ENCODE measurements around the gene PTPRD.
A peak's percentile ranks its signal among the peaks of the same experiment; 100 is the strongest.

The PTPRD gene

DNA sequence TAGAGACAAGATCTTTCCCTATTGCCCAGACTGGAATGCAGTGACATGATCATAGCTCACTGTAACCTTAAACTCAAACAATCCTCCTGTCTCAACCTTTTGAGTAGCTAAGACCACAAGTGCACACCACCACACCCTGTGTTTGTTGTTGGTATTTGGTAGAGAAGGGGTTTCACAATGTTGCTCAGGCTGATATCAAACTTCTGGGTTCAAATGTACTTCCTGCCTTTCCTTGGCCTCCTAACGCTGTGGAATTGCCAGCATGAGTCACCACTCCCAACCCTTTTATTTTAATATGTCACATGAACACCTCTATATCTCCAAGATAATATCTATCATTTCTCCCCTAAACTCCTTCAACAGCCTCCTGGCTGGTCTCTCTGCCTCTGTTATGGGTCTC is 719.0 kb downstream of the PTPRD start:
- no peak for DNase-seq

DNA sequence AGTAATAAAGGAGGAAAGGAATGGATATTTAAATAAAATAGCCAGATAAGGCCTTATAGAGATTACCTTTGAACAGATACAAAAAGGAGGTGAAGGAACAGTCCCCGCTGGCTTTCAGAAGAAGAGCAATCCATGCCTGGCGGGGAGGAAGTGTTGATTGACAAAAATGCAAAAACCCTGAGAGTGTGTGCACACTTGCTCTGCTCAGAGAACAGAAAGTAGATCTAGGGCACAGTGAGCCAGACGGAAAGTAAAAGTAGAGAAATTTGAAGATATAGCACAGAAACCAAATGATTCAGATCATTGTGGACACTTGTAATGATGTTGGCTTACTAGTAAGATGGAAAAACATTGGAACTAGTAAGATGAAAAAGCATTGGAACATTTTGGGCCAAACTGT is 720.6 kb downstream of the PTPRD start:
- no peak for DNase-seq

DNA sequence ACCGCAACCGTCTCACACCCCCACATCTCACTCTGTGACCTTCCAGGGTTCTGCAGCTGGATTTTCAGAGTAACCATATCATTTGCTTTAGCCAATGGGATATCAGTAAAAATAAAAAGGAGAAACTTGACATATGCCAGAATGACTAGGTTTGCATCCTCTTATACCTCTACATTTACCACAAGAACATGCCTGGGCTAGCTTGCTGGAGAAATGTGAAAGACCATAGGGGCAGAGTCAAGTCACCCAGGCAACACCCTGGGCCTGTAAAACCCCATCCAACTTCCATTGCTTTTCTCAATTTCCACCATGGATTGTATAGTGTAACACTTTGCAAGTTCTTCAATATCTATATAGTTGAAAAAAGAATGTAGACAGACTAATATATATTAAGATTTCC is 731.1 kb downstream of the PTPRD start:
- DNase-seq = no peak

DNA sequence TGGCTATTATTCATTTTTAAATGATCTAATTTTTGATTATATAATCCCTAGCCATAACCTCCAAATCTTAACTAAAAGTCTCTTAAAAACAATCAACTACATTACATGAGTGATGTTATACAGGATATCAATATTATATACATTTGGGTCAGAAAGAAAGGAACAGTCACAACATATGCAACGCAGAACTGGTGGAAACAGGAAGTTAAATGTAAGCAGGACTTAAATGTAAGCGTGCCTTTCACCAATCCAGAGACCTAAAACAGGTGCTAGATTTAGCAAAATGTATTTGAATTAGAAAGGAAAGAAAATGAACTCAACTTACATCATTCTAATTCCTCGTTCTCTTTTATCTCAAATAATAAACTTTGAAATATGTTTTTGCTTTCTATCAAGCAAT is 738.5 kb downstream of the PTPRD start:
- DNase-seq = no peak

DNA sequence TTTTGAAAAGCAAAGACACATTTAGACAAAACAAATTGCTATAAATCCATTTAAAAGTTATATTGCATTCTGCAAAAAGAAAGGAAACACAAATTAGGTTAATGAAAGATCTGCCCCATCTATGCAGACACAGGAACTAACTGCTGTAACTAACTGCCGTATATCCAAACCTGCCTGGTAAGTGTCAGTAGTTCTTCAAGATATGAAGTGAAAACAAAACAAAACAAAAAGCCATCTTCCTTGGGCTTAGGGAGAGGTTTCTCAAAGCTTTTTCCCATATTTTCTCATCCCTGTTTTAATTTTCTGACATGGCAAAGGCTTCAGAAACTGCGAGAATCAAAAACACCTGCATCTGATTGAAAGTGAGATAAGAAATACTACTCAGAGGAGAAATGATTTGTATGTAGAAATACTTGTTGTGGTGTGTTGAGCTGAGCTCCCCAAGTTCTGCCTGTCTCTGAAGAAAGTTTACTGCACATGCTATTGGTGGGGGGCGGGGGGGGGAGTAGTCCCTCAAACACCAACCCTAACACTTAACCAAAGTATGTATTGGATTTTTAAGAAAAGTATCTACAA is 750.5 kb downstream of the PTPRD start:
- no peak for DNase-seq

DNA sequence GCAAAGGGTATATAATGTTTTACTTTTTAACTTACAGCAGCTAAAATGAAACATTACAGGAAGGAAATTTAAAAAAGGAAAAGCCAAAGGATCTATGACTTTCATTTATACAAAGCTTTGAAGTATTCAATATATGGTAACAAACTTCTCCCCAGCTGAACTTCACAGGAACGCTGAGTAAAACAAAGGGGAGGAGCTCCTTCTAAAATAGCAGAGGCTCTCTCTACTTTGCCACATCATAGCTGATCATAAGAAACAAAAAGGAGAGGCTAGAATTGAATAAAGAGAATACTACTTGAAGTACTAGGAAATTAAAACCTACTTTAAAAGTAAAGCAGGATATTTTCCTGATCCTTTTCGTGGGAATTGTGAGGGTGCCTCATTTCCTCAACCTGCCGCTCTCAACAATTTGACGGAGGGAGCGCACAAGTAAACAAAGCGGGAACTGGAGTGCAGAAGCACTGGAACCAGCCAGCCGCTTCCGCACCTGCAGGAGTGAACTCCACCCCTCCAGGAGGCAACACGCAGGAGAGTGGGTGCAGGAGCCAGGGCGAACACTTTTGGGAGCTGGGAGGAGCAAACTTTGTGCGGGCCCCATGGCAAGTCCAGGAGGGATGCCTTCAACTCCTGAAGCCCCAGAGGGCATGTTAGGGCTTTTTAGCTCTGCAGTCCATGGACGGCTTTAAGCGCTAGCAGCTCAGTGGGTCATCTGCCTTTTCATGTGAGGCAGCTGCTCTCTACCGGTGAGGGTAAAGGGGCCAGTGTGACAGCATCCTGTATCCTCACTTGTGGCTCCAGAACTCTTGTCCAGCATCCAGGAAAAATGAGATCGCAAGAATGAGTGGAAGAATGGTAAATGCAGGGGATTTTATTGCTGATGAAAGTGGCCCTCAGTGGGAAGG is 757.4 kb downstream of the PTPRD start:
- DNase-seq = no peak

DNA sequence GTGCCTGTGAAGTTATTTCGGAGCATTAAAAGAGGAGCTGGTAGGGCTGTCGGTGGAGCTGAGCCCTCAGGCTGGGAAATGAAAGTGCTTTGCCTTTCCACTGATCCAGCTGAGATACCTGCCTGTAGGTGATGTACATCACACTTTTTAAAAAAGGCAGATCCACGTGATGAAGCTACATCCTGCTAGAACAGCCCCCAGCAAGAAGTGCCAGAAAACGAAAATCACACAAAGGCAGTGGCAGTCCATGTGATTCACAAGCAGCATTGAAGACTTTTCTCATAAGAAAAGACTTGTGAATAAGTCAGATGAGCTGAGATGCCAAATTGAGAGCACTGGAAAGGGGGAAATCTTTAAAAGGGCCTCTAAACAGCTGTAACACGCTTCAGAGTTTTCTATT is 765.1 kb downstream of the PTPRD start:
- no peak for DNase-seq

DNA sequence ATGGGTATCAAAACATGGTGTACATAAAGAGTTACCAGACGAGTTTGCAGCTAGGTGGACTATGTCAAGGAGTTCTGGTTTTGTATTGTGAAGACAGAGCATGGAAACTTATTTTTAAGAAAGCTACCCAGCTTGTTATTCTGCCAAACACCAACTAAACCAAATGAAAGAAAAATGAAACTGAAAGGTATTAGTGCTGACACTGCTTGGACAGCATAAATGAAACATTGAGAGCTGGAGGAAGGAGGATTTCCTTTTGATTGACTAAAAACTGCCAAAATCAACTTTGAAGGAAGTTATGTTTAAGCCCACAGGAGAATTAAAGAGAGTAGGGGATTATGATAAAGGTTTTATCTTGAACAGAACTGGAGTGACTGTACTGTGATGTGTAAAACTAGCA is 766.2 kb downstream of the PTPRD start:
- no peak for DNase-seq

DNA sequence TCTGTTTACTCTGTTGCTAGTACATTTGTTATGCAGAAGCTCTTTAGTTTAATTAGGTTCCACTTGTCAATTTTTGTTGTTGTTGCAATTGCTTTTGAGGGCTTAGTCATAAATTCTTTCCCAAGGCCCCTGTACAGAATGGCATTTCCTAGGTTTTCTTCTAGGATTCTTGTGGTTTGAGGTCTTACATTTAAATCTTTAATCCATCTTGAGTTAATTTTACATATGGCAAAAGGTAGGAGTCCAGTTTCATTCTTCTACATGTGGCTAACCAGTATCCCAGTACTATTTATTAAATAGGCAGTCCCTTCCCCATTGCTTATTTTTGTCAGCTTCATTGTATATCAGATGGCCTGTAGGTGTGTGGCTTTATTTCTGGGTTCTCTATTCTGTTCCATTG is 792.4 kb downstream of the PTPRD start:
- DNase-seq = no peak

DNA sequence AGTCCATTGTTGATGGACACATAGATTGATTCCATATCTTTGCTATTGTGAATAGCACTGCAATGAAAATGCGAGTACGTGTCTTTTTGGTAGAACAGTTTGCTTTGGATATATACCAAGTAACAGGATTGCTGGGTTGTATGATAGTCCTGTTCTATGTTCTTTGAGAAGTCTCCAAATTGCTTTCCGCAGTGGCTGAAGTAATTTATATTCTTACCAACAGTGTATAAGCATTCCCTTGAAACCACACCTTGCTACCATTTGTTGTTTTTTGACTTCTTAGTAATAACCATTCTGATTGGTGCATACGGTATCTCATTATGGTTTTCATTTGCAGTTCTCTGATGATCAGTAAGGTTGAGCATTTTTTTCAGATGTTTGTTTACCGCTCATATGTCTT is 792.9 kb downstream of the PTPRD start:
- DNase-seq = no peak

DNA sequence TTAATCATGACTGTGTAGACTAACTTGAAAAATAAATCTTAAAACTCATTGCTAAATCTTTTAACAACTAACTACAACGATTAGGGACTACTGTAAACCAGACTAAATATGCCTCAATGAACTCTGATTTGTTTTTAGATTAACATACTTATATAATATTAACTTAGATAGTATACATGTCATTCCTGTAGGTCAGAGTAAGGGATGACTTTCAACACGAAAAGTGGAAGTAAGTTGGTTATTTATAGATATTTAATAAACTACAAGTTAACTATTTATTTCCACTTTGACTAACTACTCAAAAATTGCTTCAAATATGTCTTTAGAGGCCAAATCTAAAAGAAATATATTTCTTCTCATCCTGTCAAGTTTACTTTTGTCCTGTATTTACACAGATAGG is 795.6 kb downstream of the PTPRD start:
- no peak for DNase-seq

DNA sequence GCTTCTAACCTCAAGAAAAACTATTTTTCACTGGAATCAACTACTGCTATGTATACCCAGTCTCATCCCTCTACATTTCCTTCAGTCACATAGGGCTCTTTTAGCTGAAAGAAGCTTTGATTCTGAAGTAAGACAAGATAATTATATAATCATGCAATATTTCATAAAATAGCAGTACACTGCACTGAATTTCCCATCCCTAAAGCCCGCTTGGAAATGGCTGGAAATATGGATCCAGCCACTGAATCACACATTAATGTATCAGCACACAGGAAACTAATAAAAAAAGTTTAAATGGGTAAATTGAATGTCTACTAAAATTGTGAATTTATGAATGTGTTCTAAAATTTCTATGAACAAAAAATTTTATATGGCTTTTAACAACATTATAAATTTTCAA is 808.7 kb downstream of the PTPRD start:
- DNase-seq = no peak

DNA sequence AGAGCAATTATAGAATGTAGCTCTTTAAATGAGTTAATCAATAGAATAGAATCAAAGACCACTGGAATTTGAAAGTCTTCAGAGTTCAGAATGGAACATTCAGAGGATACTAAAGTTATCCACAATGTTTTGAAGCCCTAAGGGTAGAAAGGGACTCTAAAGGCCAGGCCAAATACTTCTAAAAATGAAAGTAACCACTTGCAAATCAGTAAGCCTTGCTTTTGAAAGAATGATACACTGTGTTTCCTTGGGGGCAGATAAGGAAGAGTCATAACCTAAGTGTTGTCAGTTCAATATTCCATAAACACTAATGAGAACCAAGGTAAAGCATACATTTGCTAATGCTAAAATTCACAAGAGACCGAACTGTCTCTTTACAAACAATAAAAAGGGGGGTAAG is 813.5 kb downstream of the PTPRD start:
- no peak for DNase-seq

DNA sequence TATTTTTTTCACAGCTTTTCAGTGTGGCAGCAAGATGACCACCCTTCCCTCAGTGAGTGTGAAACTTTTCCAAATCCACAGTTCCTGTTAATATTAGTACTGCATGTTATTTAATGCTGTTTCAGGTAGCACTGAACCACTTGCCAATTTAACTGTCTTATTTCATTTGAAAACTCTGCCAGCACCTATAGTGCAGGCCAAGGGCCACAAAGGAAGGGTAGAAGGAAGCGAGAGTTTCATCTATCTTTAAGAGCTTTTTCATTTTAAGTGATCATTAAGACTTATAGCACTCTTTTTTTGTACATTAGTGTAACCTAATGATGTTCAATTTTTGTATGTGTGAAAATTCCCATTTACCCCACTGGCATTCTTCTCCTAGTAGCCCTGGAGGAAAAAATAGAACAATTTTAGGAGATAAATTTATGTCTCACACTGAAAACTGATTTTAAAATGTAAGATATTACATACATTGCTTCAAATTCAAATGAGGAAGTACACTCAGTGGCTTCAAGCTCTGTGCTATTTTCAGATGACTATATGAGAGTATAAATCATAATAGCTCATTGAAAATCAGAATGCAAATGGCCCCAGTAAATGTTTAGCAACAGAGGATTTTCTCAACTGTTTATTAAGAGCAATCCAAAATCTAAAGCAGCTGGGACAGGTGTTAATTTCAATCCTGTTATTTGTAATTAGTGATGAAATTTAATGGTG is 820.5 kb downstream of the PTPRD start:
- no peak for DNase-seq

DNA sequence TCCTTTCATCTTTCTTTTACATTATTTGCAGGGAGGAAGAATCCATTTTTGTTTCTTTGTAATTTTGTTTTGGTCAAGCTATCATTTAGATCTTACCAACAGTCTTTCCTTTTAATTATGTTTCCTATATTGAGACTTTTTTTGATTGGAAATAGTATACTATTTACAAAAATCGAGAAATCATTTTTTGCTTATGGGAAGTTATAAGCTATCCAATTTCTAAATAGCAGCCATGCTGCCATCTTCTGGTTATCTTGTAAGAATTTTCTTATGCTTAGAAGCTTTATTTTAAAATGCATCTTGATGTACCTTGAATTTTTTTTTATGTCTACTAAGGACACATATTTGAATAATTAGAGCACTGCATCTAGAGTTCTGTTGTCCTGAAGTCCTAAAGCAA is 821.2 kb downstream of the PTPRD start:
- peak in 1 of 51 donors; percentile 4 for DNase-seq

DNA sequence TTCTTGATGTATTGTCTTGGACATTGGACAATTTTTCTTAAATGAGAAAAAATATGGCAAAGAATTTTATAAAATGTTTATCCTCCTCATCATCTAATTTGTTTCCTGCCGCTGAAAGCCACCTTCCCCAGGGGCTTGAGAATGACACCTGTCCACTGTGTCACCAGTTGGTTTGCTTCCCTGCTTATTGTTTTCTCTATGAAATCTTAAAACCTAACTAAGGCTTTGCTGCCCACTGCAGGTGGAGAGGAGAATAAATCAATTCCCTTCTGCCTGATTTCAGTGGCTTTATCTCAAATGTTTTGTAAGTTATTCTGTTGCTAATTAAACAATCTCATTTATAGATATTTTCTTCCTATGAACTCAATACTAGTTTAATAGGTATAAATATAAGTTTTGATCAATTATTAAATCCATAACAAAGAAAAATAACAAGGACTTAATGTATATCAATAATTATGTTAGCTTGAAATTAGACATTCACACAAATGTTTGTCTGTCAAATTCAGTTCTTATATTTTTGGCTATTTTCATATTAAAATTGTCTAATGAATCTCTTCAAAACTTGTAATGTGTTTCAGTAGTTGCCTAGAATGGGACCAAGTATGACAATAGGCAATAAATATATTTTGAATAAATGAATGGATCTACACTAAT is 822.5 kb downstream of the PTPRD start:
- DNase-seq = peak in 12 of 51 donors; percentile 1 to 44 (median 17)

DNA sequence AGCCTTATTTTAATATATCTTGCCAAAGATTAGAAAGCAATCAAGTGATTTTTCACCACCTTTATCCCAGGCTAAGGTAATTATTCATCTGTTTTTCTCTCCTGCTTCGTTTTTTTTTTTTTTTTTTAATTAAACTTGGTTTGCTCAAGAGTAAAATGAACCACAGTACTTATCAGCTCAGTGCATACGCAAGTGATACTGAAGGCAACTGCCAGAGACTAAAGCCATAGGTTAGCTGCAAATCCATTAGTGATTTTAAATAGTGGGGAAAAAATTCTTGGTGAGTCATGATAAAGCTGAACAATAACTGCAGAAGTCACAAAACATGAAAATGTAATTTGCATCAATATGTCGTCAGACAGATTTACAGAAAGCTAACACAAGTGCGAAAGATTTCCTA is 829.1 kb downstream of the PTPRD start:
- no peak for DNase-seq

DNA sequence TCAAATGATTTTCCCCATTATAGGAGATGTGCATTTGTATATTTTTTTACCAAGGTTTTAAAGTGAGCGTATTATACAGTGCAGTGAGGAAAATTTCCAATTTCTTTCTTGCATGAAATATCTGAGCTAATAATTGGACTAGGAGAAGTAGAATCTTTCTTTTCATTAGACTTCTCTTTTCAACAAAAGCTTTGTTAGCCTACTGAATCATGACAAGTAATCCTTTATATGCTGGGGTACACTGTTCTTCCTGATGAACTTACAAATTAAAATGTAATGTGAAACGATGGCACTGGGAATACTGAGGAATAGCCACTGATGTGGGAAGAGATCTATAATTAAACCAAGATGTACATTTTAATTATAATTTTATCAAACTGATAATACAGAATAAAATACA is 829.6 kb downstream of the PTPRD start:
- no peak for DNase-seq

DNA sequence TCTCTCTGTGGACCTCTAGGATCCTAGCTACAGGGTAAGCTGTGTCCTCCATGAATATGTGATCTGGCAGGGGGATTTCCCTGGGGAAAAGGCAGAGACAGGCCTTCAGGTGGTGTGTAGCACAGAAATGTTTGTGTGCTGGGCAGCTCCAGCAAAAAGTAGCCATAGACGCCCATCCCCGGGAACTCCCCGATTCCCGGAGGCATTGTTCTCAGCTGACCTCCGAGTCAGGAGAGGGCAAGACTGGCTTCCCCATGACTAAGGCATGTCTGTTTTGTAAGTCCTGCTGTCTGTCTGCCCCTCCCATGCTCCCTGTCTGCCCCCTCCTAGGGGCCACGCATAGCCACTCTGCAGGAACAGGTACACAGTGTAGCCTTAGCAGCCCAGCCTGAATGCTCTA is 834.5 kb downstream of the PTPRD start:
- no peak for DNase-seq

DNA sequence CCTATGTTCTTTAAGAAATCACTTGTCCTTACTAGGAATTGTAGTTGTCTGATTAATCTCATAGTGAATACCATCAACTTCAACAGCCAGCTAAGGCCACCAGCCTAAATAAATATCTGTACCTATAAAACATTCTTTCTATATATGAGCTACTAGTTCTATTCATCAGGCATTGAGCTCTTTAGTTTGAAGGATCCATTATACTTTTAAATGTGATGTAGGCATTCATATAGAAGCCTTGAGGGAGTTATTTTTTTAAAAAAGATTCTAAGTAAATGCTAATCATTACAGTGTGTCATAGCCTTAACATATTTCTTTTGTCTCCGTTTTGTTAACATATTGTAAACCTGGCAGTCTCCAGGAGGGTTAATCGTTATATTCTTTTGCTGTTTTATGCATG is 838.3 kb downstream of the PTPRD start:
- DNase-seq = no peak

DNA sequence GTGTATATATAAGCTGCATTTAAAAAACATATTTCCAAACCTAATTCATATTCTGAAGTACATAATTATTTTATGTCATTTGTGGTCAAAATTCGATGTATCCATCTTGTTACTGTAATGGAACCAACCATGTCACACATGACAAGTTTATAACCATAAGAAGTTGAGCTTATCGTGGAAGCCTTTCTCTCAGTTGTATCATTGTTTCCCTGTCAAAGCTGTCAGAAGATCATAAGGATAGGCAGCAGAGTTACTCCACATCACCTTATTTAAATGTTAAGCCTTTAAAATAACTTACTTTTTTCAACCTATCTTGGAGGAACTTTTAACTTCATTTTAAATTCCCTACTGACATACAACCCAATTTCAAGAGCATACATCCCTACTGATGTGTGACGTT is 841.5 kb downstream of the PTPRD start:
- DNase-seq = no peak

DNA sequence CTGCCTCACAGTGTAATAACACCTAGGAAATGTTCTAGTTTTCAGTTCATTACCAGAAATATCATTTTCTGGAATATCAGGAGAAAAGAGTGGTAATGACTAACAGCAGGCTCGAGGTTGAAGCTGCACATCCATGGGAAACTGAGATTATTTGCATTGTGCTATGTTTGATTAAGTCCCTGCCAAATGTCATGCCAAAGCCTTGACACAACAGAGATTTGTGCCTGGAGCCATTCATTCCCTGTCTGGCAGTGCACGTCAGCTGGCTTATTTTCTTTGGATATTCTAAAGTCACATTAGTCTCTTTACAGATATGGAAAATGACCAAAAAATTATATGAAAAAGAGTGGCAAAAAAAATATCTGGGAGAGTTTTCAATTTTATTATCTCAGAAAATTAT is 848.0 kb downstream of the PTPRD start:
- DNase-seq = no peak
